ENCODE data around the gene NAP1L3. TPM values are rescaled to one million over a fixed set of nuclear protein-coding genes. Genes with fewer than 3 reads are reported as not detected.

The NAP1L3 gene
- total RNA-seq, 1 donor from 2014 or later = 100 TPM

Other genes starting within 250 kb of the NAP1L3 start
- 1.2 TPM for gene FAM133A, start 628 bp upstream of the NAP1L3 start, total RNA-seq

Data from temporal lobe (tissue), 1 donor.